HG03571 (cell line): Measurements from ENCODE around the gene GPC4.

Source experiments
- ATAC-seq: cut with Tn5 transposase; IDR thresholded peaks from one replicate; pipeline ENCODE4 v1.9.1; 2021; ENCODE audit not compliant: unreplicated experiment

GPC4 gene

GRCh38 chrX:133415276-133416105, at the start of gene GPC4:
GPC4 (minus strand) TSS chrX:133415489; CDS start chrX:133414965, 524 bp downstream.
- ATAC-seq, result no peak

GRCh38 chrX:133461231-133461630, 45.9 kb upstream of the GPC4 start:
- ATAC-seq, result no peak

- no peak for ATAC-seq
Measured at GRCh38 chrX:133454924-133455323, 39.6 kb upstream of the GPC4 start.

GRCh38 chrX:133454491-133454914, 39.2 kb upstream of the GPC4 start:
- ATAC-seq, result no peak

GRCh38 chrX:133448512-133449076, 33.3 kb upstream of the GPC4 start:
- ATAC-seq, result no peak

GRCh38 chrX:133444952-133445831, 29.9 kb upstream of the GPC4 start:
- no peak for ATAC-seq

GRCh38 chrX:133444196-133444595, 28.9 kb upstream of the GPC4 start:
- ATAC-seq, result no peak

GRCh38 chrX:133440797-133441163, 25.5 kb upstream of the GPC4 start:
- no peak for ATAC-seq

- no peak for ATAC-seq
Measured at GRCh38 chrX:133440081-133440796, 24.9 kb upstream of the GPC4 start.

- no peak for ATAC-seq
Measured at GRCh38 chrX:133437766-133438165, 22.5 kb upstream of the GPC4 start.

- no peak for ATAC-seq
Measured at GRCh38 chrX:133437356-133437755, 22.1 kb upstream of the GPC4 start.

GRCh38 chrX:133435544-133436124, 20.3 kb upstream of the GPC4 start:
- no peak for ATAC-seq

GRCh38 chrX:133434197-133434820, 19.0 kb upstream of the GPC4 start:
- ATAC-seq, result no peak

- no peak for ATAC-seq
Measured at GRCh38 chrX:133419911-133420310, 4.6 kb upstream of the GPC4 start.

- ATAC-seq, result no peak
Measured at GRCh38 chrX:133418588-133418987, 3.3 kb upstream of the GPC4 start.

- no peak for ATAC-seq
Measured at GRCh38 chrX:133417364-133417763, 2.1 kb upstream of the GPC4 start.

GRCh38 chrX:133414406-133415275, 648 bp downstream of the GPC4 start:
- no peak for ATAC-seq

GRCh38 chrX:133413218-133413925, 1.9 kb downstream of the GPC4 start:
- ATAC-seq, result no peak

GRCh38 chrX:133412665-133413064, 2.6 kb downstream of the GPC4 start:
- ATAC-seq, result no peak
